NCI-H2107 treated with DMSO at 0.1 percent for 48 hours (cell line): ENCODE data around the gene RBPJL.

ENCODE experiments used
- DNase-seq: peaks from one replicate; lab custom pipeline; 2025; ENCODE audit not compliant: unreplicated experiment; lab: John Stamatoyannopoulos, UW

RBPJL gene

GRCh38 chr20:45306431-45306982 lies at the start of gene RBPJL:
Gene RBPJL, plus strand, starts transcription at chr20:45306840. Its CDS starts 83 bp downstream, at chr20:45306923.
- no peak for DNase-seq

GRCh38 chr20:45257161-45257560 lies 49.5 kb upstream of the RBPJL start:
- DNase-seq, result no peak

GRCh38 chr20:45257711-45258110 lies 48.9 kb upstream of the RBPJL start:
- no peak for DNase-seq

GRCh38 chr20:45258259-45258658 lies 48.4 kb upstream of the RBPJL start:
- no peak for DNase-seq

GRCh38 chr20:45258664-45259063 lies 48.0 kb upstream of the RBPJL start:
- no peak for DNase-seq

GRCh38 chr20:45263556-45264266 lies 42.9 kb upstream of the RBPJL start:
- DNase-seq, result no peak

- no peak for DNase-seq
These were observed 39.7 kb upstream of the RBPJL start for GRCh38 chr20:45266977-45267376.

GRCh38 chr20:45268531-45268930 lies 38.1 kb upstream of the RBPJL start:
- DNase-seq, result no peak

- no peak for DNase-seq
These were observed 37.6 kb upstream of the RBPJL start for GRCh38 chr20:45269056-45269455.

GRCh38 chr20:45269754-45270270 lies 36.8 kb upstream of the RBPJL start:
- no peak for DNase-seq

GRCh38 chr20:45275338-45275737 lies 31.3 kb upstream of the RBPJL start:
- no peak for DNase-seq

- DNase-seq, result no peak
These were observed 26.6 kb upstream of the RBPJL start for GRCh38 chr20:45279992-45280391.

- no peak for DNase-seq
These were observed 23.7 kb upstream of the RBPJL start for GRCh38 chr20:45282700-45283550.

GRCh38 chr20:45283551-45284057 lies 23.0 kb upstream of the RBPJL start:
- DNase-seq, result no peak

GRCh38 chr20:45288376-45288775 lies 18.3 kb upstream of the RBPJL start:
- DNase-seq, result no peak

GRCh38 chr20:45288860-45289259 lies 17.8 kb upstream of the RBPJL start:
- DNase-seq, result no peak

GRCh38 chr20:45289942-45290676 lies 16.5 kb upstream of the RBPJL start:
- DNase-seq, result no peak

- peak; percentile 37 for DNase-seq
These were observed 15.8 kb upstream of the RBPJL start for GRCh38 chr20:45290677-45291355.

GRCh38 chr20:45291526-45291925 lies 15.1 kb upstream of the RBPJL start:
- no peak for DNase-seq

- DNase-seq, result no peak
These were observed 14.3 kb upstream of the RBPJL start for GRCh38 chr20:45292343-45292742.
